Measurements from ENCODE around the gene TMBIM6. TPM values are rescaled to one million over a fixed set of nuclear protein-coding genes. Genes with fewer than 3 reads are reported as not detected.
A peak's percentile ranks its signal among the peaks of the same experiment; 100 is the strongest.
"Not testable (repeated sequence)": the region's sequence is repeated elsewhere in the genome, so short reads cannot be mapped to it uniquely, and the experiment has no call there.

The TMBIM6 gene
- total RNA-seq, 1 experiment from 2014 or later, result 400 TPM

GRCh38 chr12:49707812-49708147 lies 33.6 kb upstream of the TMBIM6 start:
- Histone ChIP-seq H3K4me1 (peaks cover 22% of the 10 kb centered on the region), H3K27ac (no peak overlapping the region), H3K36me3 (no peaks in the 10 kb centered on the region), H3K4me3 (peak overlapping the region; percentile 98), H3K27me3 (no peaks in the 10 kb centered on the region), H3K9me3 (replicated peaks) (no peaks in the 10 kb centered on the region; the same call in 1 of the 2 replicates)
- no peak for DNase-seq

GRCh38 chr12:49708851-49709250 lies 32.5 kb upstream of the TMBIM6 start:
- Histone ChIP-seq H3K4me3 (no peak overlapping the region), H3K4me1 (peaks cover 11% of the 10 kb centered on the region), H3K27me3 (no peaks in the 10 kb centered on the region), H3K27ac (no peak overlapping the region), H3K36me3 (no peaks in the 10 kb centered on the region), H3K9me3 (replicated peaks) (no peaks in the 10 kb centered on the region; the same call in 1 of the 2 replicates)
- DNase-seq, result peak; percentile 32 to 46

- not testable (repeated sequence) for H3K36me3 ChIP-seq; H3K27ac ChIP-seq; H3K4me3 ChIP-seq; H3K4me1 ChIP-seq; DNase-seq; H3K9me3 ChIP-seq (replicated peaks); H3K27me3 ChIP-seq
Measured at GRCh38 chr12:49713952-49714351, 27.4 kb upstream of the TMBIM6 start.

GRCh38 chr12:49716553-49716952 lies 24.8 kb upstream of the TMBIM6 start:
- DNase-seq, result no peak
- Histone ChIP-seq H3K27ac (no peak overlapping the region), H3K4me3 (no peak overlapping the region), H3K27me3 (no peaks in the 10 kb centered on the region), H3K36me3 (no peaks in the 10 kb centered on the region), H3K9me3 (replicated peaks) (no peaks in the 10 kb centered on the region; the same call in 1 of the 2 replicates), H3K4me1 (no peaks in the 10 kb centered on the region)

GRCh38 chr12:49717800-49718199 lies 23.6 kb upstream of the TMBIM6 start:
- not testable (repeated sequence) for H3K4me3 ChIP-seq; H3K27ac ChIP-seq; H3K9me3 ChIP-seq (replicated peaks); H3K27me3 ChIP-seq; H3K36me3 ChIP-seq; H3K4me1 ChIP-seq; DNase-seq

DNA sequence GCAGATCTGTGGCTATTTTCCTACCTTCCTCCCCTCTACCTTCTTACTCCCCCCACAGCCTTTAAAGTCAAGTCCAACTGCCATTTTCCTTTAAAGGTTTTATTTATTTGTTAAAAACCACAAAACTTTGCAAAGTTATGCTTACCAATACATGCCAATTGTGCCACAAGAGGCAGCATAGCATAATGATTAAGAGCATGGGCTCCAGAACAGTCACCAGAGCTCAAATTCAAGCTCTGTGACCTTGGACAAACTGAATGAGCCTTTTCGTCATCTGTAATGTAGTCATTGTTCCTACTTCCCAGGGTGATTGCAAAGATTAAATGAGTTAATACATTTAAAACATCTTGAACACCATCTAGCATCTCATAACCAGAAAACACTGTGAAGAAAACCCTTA lies 21.1 kb upstream of the TMBIM6 start:
- no peaks in the 10 kb centered on the region for H3K9me3 ChIP-seq (replicated peaks)

GRCh38 chr12:49721355-49721754 lies 20.0 kb upstream of the TMBIM6 start:
- H3K27me3 ChIP-seq; H3K9me3 ChIP-seq (replicated peaks); H3K4me1 ChIP-seq; DNase-seq; H3K4me3 ChIP-seq; H3K27ac ChIP-seq; H3K36me3 ChIP-seq: not testable (repeated sequence)

More for the DNA sequence above, 21.1 kb upstream of the TMBIM6 start:
- Histone ChIP-seq H3K27ac (no peak overlapping the region), H3K4me1 (no peaks in the 10 kb centered on the region), H3K4me3 (no peak overlapping the region), H3K36me3 (no peaks in the 10 kb centered on the region), H3K27me3 (no peaks in the 10 kb centered on the region)
- DNase-seq, result no peak

DNA sequence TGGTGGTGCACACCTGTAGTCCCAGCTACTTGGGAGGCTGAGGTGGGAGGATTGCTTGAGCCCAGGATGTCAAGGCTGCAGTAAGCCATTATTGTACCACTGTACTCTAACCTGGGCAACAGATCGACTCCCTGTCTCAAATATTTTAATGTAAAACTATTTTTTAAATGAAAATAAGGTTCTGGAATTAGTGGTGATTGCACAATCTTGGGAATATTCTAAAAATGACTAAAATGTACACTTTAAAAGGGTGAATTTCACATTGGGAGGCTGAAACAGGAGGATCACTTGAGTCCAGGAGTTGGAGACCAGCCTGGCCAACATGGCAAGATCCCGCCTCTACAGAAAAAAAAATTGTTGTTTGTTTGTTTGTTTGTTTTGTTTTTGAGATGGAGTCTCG lies 12.9 kb upstream of the TMBIM6 start:
- Histone ChIP-seq H3K36me3 (no peaks in the 10 kb centered on the region), H3K4me3 (no peak overlapping the region), H3K9me3 (replicated peaks) (no peaks in the 10 kb centered on the region), H3K4me1 (no peaks in the 10 kb centered on the region), H3K27me3 (peaks cover 3% of the 10 kb centered on the region; the same call in 1 of the 2 replicates), H3K27ac (no peak overlapping the region)
- no peak for DNase-seq

DNA sequence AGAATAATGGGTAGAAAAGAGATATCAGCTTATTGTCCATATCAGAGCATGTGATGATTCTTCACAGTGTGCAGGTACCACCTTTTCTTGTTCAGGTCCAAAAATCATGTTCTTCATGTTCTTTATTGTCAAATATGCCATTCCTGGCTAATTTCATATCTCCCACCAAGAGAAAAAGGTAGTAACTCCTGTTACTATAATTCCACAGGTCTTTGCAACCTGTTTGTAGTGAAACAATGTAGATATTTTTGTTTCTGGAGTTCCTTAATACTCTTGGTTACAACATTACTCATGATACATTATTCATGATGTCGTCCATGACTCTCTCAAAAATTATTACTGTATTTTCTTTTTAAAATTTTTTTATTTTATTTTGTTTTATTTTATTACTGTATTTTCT lies 11.3 kb upstream of the TMBIM6 start:
- Histone ChIP-seq H3K36me3 (no peaks in the 10 kb centered on the region), H3K9me3 (replicated peaks) (no peaks in the 10 kb centered on the region), H3K4me3 (no peak overlapping the region), H3K27ac (no peak overlapping the region), H3K4me1 (no peaks in the 10 kb centered on the region), H3K27me3 (peaks cover 3% of the 10 kb centered on the region; the same call in 1 of the 2 replicates)
- DNase-seq, result no peak

DNA sequence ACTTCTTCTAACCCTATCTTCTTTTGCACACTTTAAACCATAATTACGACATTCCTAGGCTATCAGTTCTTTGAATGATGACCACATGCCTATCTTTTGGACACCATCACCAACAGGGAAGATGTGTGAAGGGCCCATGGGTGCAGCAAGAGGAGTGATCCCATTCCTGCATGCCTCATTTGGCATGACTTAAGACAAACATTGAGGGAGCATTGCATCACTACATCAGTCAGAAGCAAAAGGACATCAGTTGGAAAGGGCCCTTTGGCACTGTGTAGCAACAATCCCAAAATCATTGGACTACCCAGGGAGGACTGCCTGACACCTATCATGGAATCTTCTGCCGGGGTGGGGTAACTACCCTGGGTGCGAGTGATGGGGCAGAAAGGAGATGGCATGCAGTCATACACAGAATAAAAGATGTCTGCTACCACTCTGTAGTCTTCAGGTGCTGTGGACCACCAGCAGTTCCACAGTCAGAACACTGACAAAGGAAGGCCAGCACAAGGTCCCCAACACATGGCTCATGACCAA lies 10.7 kb upstream of the TMBIM6 start:
- no peak for DNase-seq
- Histone ChIP-seq H3K4me3 (no peak overlapping the region), H3K9me3 (replicated peaks) (no peaks in the 10 kb centered on the region), H3K36me3 (no peaks in the 10 kb centered on the region), H3K27me3 (peaks cover 3% of the 10 kb centered on the region; the same call in 1 of the 2 replicates), H3K27ac (no peak overlapping the region), H3K4me1 (no peaks in the 10 kb centered on the region)

GRCh38 chr12:49733219-49734017 lies 7.9 kb upstream of the TMBIM6 start:
- H3K4me1 ChIP-seq, result no peaks in the 10 kb centered on the region
- H3K9me3 ChIP-seq (replicated peaks), result no peaks in the 10 kb centered on the region
- H3K36me3 ChIP-seq, result no peaks in the 10 kb centered on the region
- DNase-seq, result peak; percentile 17 to 35
- no peak overlapping the region for H3K27ac ChIP-seq
- H3K27me3 ChIP-seq, result no peaks in the 10 kb centered on the region
- no peak overlapping the region for H3K4me3 ChIP-seq

GRCh38 chr12:49734900-49735299 lies 6.5 kb upstream of the TMBIM6 start:
- H3K9me3 ChIP-seq (replicated peaks); H3K4me1 ChIP-seq; H3K27me3 ChIP-seq; H3K36me3 ChIP-seq; H3K4me3 ChIP-seq; DNase-seq; H3K27ac ChIP-seq: not testable (repeated sequence)

- H3K9me3 ChIP-seq (replicated peaks); H3K27ac ChIP-seq; H3K4me1 ChIP-seq; H3K27me3 ChIP-seq; H3K4me3 ChIP-seq; H3K36me3 ChIP-seq; DNase-seq: not testable (repeated sequence)
Measured at GRCh38 chr12:49738721-49739120, 2.6 kb upstream of the TMBIM6 start.

DNA sequence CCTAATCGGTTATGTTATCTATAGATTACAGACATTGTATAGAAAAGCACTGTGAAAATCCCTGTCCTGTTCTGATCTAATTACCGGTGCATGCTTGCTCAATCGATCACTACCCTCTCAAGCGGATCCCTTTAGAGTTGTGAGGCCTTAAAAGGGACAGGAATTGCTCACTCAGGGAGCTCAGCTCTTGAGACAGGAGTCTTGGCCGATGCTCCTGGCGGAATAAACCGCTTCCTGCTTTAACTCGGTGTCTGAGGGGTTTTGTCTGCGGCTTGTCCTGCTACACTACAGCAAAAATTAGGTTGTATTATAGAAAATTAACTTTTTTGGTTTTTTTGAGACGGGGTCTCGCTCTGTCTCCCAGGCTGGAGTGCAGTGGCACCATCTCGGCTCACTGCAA lies 1.1 kb upstream of the TMBIM6 start:
- H3K4me3 ChIP-seq; H3K27me3 ChIP-seq; H3K4me1 ChIP-seq; H3K36me3 ChIP-seq; DNase-seq; H3K9me3 ChIP-seq (replicated peaks); H3K27ac ChIP-seq: not testable (repeated sequence)

DNA sequence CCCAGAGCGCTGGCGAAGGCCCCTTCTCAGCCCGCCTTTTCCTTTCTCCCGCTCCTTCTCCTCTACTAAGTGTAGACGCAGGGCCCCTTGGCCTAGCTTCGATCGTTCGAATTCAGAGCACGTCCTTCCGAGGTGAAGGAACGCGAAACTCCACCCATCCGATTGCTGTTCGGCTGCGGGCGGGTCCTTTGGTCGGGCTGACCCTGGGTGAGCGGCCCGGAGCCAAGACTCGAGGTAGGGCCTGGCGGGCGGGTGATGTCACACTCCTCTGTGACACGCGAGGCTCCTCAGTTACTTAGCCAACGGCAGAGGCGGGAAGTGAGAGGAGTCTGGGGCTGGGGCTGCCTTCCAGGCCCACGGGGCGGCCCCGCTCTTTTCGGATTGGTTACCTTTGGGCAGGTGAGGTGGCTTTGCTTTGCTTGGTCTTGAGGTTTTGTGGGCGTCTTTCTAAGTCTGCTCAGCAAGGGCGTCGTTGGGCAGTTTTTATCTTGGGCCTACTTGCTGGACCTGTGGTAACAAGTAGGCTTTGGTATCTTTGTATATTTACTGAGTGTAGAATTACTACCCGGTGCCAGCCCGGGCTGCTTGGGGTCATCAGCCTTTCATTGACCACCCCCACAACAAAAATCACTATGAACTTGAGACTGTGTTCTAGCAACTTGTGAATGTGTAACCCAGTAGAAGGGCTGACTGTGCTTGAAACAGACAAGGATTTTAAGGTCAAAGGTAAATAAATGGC lies 694 bp downstream of the TMBIM6 start:
- peaks cover 6% of the 10 kb centered on the region; the same call in 1 of the 2 replicates for H3K4me1 ChIP-seq
- no peaks in the 10 kb centered on the region for H3K9me3 ChIP-seq (replicated peaks)
- peak; percentile 89 to 92 for DNase-seq
- H3K4me3 ChIP-seq, result peak overlapping the region; percentile 71
- H3K27ac ChIP-seq, result peak overlapping the region; percentile 82
- H3K27me3 ChIP-seq, result no peaks in the 10 kb centered on the region
- H3K36me3 ChIP-seq, result peaks cover 6% of the 10 kb centered on the region; the same call in 1 of the 2 replicates
